Measurements from ENCODE around the gene RPL10.

Gene RPL10

DNA sequence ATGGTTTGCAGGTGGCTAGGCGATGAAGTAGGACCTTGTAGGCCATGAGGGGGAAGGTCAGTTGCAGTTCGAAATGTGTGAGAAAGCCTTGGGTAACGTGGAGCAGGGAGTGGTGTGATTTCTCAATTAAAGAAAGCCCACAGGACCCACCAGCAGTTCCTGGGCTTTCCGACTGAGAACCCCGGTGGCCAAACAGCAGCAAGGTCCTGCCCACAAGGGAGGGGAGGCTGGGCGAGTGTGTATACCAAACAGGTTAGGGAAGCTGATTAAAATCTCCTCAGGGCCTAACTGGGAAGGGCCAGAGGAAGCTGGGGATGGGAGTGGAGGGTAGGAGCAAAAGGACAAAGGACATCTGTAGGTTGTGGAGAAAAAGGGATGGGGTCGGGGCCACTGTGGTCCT is 32.7 kb downstream of the RPL10 start:
- DNase-seq (ENCODE audit: low read depth, low spot score): no peak

- no peak for DNase-seq (ENCODE audit: low read depth, low spot score)
Measured at GRCh38 chrX:154431341-154431740, 33.2 kb downstream of the RPL10 start.

DNA sequence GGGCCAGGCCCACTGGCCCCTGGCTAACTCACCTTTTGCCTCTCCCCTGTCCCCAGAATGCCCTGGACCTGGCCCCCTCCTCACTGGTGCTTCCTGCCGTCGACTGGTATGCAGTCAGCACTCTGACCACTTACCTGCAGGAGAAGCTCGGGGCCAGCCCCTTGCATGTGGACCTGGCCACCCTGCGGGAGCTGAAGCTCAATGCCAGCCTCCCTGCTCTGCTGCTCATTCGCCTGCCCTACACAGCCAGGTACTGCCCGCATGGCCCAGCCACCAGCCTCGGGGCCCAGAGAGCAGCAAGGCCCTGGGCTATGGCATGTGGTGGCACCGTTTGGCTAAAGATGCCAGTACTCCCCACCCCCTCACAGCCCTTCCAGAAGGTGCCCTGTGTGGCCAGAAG is 34.0 kb downstream of the RPL10 start:
- DNase-seq (ENCODE audit: low read depth, low spot score): no peak

DNA sequence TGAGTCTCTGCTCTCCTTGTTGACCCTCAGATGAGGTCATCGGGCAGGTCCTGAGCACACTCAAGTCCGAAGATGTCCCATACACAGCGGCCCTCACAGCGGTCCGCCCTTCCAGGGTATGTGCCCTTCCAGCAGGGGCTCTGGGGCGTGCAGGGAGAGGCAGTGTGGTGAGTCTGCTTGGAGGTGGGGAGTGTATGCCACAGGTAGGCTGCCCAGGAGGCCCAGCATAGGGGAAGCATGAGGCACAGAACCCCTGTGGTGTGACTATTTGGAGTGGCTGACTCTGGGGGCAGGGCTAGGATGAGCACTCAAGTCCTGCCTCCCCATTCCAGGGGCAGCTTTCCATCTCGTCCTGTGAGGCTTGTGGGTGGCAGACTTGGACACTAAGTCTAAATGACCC is 35.4 kb downstream of the RPL10 start:
- no peak for DNase-seq (ENCODE audit: low read depth, low spot score)

DNA sequence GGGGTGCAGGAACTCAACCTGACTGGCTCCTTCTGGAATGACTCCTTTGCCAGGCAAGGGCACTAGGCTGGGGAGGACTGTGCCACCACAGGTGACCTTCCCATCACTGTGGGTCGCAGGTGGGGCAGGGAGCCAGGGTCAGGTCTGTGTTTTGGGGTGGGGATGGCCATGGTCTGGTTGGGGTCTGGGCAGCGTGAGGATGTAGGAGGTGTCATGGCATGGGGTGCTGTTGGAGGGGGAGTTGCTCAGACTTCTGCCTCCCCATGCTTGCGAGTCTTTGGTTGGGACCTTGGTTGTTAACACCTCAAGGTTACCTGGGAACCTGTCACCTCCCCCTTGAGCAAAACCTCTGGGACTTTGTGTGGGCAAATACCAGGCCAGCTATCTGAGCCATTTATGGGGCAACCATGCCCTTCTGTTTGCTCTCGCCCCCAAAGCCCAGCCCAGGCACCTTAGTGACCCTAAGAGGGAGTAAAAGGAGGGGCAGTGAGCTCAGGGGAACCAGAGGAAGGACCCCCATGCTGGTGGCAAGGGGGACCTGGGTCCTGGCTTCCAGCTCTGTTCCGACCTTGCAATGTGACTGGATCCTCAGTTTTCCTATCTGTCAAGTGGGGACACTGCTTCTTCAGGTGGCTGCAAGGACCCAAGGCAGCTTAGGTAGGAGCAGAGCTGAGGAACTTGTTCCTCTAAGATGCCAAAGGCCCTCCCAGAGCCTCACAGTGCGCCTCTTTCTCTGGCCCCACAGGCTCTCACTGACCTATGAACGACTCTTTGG is 36.4 kb downstream of the RPL10 start:
- DNase-seq (ENCODE audit: low read depth, low spot score): no peak

DNA sequence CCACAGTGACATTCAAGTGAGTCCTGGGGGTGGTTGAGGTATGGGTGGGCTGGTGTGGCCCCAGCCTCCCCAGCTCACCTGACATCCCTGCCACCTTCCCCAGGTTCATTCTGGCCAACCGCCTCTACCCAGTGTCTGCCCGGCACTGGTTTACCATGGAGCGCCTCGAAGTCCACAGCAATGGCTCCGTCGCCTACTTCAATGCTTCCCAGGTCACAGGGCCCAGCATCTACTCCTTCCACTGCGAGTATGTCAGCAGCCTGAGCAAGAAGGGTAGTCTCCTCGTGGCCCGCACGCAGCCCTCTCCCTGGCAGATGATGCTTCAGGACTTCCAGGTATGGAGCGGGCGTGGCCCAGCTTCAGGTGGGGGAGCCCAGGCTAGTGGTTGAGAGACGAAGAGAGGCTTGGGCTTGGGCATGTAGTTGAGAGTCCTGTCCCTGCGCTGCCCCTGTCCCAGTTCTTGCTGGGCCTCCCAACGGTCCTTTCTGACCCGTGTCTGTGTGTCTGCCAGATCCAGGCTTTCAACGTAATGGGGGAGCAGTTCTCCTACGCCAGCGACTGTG is 37.1 kb downstream of the RPL10 start:
- DNase-seq (ENCODE audit: low read depth, low spot score): no peak

GRCh38 chrX:154436374-154436982 is 38.3 kb downstream of the RPL10 start:
- DNase-seq (ENCODE audit: low read depth, low spot score): no peak

DNA sequence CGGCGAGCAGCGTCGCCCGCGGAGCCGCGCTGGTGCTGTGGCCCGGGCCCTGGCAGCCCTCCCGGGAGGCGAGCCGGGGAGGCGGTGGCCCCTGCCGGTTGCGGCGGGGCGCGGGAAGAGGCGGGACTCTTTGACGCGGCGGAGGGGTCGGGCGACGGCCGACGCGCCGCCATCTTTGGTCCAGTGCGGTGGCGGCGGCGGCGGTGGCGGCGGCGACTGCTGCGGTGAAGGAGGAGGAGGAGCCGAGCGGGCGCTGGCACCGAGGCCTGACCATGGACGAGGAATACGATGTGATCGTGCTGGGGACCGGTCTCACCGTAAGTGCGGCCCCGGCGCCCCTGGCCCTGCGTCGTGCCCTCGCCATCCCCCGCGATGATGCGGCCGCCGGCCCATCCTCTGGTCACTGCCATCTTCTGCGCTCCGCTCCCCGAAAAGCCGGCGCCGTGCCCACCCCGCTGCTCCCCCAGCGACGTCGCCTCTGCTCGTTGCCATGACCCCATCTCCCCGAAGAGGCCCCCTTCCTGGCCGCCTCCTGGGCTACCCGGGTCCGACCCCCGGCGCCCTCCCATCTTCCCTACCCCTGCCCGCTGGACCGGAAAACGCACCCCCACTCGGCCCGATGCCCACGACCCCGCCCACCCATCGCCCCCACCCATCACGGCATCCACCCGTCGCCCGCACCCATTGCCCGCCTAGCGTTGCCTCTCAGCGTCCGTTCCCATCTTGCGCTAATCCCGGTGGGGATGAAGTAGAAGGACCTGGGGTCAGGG is 39.0 kb downstream of the RPL10 start, which contains the start of gene GDI1:
TSS of gene GDI1 (plus strand) at position 172 of the 770 bp plus-strand sequence. CDS start at position 273, 101 bp downstream.
- no peak for DNase-seq (ENCODE audit: low read depth, low spot score)

DNA sequence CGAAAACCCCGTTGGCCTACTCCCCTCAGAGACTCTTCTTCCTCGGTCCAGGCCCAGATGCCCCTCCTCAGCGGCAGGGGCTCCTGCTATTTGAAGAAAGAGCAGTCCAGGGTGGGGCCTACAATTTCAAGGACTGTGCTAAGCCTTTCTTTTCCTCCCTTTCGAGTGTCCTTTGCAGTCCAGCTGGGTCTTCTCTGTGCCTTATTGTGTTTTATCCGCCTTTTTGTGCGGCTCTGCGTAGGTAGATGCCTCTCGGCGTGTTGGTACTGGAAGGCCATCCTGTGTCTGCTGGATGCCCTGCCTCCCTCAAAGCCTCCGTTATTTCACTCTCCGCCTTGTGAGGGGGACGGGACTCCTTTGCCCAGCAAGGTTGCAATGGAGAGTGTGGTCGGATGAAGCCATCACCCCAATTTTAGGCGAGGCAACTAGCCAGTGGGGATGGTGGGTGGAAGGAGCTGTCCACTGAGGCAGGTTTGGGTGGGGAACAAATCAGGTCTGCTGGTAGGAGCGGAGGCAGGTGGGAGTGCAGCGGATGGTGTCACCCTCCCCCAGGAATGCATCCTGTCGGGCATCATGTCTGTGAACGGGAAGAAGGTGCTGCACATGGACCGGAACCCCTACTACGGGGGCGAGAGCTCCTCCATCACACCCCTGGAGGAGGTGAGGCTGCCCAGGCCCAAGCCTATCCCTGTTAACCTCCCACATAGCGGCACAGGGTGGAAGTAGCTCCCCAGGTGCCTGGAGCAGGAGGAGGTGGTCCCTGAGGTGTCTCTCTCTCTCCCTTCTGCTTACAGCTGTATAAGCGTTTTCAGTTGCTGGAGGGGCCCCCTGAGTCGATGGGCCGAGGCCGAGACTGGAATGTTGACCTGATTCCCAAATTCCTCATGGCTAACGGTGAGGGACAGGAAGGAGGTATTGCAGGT is 40.1 kb downstream of the RPL10 start:
- DNase-seq (ENCODE audit: low read depth, low spot score): no peak

DNA sequence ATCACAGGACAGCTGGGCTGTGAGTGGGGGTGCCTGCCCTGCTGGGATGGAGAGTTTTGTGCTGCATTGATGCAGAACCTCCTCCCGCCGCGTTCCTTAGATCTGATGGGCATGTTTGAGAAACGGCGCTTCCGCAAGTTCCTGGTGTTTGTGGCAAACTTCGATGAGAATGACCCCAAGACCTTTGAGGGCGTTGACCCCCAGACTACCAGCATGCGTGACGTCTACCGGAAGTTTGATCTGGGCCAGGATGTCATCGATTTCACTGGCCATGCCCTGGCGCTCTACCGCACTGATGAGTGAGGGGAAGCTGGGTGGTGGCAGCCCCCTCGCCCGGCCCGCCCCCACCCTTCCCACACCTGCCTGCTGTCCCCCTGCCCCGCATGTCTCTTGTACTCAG is 41.7 kb downstream of the RPL10 start:
- DNase-seq (ENCODE audit: low read depth, low spot score): no peak

DNA sequence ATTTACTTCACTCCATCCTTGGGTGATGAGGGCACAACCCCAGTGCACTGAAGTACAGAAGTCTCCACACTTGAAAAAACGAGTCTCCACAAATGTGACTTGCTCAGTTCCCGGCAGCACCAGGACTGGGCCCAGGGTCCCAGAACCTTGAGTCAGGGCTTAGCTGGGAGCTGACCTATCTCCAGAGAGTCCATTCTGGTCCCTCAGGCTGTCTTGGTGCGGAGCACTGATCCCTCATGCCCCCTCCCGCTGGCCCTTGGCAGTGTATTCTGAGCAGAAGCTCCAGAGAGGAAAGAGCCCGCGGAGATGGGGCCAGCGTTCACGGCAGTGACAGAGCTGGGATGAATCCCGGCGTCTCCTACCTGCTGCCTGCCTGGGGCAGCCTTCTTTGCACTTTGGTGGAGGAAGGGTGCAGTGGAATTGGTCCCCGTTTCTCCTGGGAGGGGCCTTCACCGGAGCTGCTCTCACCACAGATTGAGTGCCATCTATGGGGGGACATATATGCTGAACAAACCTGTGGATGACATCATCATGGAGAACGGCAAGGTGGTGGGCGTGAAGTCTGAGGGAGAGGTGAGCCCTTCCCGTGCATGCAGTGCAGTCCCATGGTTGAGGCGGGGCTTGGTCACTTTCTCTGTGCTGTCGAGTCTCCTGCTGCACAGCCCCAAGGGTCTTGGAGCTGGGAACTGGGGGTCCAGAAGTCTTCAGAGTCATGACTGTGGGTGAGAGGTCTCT is 42.6 kb downstream of the RPL10 start:
- no peak for DNase-seq (ENCODE audit: low read depth, low spot score)

DNA sequence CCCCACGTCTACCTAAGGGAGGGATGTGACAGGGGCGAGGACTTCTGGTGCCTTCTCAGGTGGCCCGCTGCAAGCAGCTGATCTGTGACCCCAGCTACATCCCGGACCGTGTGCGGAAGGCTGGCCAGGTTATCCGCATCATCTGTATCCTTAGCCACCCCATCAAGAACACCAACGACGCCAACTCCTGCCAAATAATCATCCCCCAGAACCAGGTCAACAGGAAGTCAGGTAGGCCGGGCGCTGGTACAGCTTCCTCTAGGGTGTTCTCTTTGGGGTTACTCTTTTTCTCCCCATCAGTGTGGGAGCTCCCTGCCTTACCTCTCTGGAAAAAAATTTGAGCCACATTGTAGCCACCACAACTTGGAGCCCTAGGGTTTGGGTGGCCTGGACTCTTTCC is 43.4 kb downstream of the RPL10 start:
- DNase-seq (ENCODE audit: low read depth, low spot score): no peak

DNA sequence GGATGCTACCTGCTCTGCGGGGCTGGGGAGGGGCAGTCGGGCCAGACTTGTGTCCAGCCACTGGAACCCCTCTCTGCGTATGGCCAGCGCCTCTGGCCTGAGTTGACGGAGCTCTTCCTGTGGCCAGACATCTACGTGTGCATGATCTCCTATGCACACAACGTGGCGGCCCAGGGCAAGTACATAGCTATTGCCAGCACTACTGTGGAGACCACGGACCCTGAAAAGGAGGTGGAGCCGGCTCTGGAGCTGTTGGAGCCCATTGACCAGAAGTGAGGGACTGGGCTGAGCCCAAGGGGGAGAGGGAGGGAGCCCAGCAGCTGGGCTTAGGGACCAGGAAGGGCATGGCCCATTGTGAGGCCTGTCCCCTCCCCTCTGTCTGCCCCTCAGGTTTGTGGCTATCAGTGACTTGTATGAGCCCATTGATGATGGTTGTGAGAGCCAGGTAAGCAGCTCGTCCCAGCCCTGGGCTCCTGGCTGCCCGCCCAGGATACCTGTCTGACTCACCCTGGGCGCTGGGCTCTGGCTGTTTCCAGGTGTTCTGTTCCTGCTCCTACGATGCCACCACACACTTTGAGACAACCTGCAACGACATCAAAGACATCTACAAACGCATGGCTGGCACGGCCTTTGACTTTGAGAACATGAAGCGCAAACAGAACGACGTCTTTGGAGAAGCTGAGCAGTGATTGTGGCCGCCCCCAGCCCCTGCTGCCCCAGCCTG is 44.0 kb downstream of the RPL10 start:
- DNase-seq (ENCODE audit: low read depth, low spot score): no peak

- DNase-seq (ENCODE audit: low read depth, low spot score): no peak
Measured at GRCh38 chrX:154443479-154443910, 45.3 kb downstream of the RPL10 start.

DNA sequence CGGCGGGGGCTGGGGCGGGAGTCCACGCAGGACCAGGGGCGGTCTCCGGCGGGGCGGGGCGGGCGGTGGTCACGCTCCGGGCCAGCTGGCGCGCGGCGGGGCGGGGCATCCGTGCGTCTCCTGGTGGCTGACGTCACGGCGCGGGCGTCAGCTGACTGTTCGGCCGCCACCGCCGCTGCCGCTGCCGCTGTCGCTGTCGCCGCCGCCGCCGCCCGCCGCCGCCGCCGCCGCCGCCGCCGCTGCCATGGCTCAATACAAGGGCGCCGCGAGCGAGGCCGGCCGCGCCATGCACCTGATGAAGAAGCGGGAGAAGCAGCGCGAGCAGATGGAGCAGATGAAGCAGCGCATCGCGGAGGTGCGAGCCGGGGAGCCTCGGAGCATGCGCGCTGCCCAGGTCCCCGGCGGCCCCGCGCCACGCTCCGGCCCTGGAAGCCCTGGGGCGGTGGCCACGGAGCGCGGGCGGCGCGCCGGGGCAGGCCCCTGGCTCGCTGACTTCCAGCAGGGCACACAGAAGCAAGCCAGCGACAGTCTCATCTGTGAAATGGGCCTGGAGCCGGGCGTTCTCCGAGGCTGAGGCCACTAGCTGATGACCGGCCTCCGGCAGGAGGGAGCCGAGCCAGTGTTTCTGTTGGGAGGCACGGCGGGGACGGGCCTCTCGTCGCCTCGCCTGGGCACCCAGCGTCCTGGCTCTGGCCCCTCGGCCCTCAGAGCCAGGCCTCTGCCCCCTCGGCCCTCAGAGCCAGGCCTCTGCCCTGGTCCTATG is 46.0 kb downstream of the RPL10 start, which contains the start of gene FAM50A:
TSS of gene FAM50A (plus strand) at position 150 of the 763 bp plus-strand sequence. CDS start at position 245, 95 bp downstream.
- no peak for DNase-seq (ENCODE audit: low read depth, low spot score)

DNA sequence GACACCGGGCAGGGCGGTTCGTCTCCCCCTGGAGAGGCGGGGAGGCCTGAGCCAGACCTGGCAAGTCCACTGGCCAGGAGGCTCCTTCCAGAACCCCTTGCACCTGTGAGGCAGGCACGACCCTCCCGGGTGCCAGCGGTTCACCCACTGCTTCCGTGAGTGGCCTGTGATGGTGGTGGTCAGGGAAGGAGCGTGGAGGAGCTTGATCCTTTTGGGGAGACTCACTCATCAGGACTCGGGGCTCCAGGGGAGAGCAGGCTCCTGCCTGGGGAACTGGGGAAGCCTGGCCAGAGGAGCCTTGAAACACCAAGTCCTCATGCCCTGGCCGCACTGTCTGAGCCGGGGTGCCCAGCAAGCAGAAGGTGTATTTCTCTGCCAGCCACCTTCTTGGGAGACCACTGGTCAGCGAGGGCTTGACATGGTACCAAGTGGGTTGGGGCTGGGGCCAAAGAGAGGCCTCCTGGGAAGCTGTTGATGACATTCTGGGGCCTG is 46.6 kb downstream of the RPL10 start:
- DNase-seq (ENCODE audit: low read depth, low spot score): no peak

- DNase-seq (ENCODE audit: low read depth, low spot score): no peak
Measured at GRCh38 chrX:154445776-154446175, 47.6 kb downstream of the RPL10 start.

DNA sequence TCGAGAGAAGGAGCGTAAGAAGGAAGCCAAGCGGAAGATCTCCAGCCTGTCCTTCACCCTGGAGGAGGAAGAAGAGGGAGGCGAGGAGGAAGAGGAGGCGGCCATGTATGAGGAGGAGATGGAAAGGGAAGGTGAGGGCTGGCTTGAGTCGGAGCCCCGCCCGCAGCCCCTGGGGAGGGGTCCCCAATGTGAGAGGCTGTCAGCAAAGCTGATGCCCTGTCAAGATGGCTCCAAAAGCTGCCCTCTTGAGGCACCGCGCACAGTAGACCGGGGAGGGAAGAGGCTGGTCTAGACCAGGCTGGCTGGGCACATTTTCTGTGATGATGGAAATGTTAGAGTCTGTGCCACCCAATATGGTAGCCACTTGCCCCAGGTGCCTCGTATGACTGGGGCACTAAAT is 48.3 kb downstream of the RPL10 start:
- DNase-seq (ENCODE audit: low read depth, low spot score): no peak

DNA sequence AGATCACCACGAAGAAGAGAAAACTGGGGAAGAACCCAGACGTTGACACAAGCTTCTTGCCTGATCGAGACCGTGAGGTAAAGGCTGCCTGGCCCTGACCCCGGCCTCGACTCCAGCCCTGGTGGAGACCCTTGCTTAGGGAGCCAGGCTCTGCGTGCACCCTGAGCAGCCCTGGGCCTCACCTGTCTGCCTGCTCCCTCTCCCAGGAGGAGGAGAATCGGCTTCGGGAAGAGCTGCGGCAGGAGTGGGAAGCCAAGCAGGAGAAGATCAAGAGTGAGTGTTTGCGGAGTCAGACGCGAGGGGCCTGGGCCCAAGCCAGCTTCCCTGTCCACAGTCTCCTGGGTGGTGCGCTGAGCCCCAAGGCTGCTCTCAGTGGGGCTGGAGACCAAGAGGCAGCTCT is 50.3 kb downstream of the RPL10 start:
- no peak for DNase-seq (ENCODE audit: low read depth, low spot score)

All from brain pericyte (primary cell).